Measurements from ENCODE around the gene DEPDC5.
"Not testable (repeated sequence)": the region's sequence is repeated elsewhere in the genome, so short reads cannot be mapped to it uniquely, and the experiment has no call there.

The DEPDC5 gene

DNA sequence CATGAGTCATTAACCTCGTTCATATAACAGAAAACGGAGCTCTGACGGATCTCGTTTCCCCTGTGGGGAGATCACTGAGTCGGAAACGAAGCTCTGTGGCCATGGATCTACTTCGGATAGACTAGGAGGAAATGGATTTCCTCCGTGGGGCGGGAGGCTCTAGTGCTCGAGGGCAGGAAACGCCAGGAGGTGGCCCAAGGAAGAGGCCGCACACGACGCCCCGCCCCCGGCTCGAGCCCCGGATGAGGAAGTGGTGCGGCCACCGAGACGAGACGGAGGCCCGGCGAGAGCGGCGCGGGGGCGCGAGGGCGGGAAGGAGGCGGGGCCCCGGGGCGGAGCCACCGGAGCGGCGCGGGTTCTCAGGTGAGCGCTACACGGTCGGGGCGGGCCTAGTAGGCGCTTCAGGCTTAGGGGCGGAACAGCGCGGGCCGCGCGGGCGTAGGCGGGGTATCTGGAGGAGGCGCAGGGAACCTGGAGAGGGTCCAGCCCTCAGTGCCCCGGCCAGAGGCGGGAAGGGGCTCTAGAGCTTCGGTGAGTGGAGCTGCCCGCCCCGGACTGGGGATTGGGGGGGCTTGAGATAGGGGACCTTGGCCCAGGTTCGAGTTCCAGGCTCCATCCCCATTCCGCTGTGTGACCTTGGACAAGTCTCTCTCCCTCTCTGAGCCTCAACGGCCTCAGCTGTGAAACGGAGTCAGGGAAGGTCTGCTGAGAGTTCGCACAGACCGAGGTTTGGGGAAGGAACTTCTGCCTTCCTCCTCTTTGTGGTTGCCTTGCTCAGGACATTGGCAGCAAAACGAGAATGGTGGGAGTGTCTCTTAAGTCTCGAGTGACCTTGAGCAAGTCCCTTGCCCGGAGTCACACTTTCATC is at the start of gene DEPDC5:
Gene DEPDC5 (plus strand): TSS at position 386 of the 868 bp plus-strand sequence. CDS start 903 bp downstream, outside the sequence.
- peak; percentile 86 for DNase-seq

DNA sequence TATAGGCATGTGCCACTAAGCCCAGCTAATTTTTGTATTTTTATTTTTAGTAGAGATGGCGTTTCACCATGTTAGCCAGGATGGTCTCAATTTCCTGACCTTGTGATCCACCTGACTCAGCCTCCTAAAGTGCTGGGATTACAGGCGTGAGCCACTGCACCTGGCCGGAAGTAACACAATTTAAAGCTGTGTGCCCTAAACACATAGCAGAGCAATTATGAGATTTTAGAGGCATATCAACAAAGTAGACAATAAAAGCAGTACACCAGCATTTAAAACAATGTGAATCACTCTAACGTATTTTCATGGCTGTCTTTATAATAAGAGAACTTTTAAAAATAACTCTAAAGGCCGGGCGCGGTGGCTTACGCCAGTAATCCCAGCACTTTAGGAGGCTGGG is 46.3 kb upstream of the DEPDC5 start:
- DNase-seq = no peak

DNA sequence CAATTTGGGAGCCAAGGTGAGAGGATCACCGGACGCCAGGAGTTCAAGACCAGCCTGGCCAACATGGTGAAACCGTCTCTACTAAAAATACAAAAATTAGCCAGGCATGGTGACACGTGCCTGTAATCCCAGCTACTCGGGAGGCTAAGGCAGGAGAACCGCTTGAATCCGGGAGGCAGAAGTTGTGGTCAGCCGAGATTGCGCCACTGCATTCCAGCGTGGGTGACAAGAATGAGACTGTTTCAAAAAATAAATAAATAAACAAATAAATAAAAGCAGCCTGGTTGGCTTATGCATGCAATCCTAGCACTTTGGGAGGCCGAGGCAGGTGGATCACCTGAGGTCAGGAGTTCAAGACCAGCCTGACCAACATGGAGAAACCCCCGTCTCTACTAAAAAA is 42.6 kb upstream of the DEPDC5 start:
- DNase-seq = not testable (repeated sequence)

DNA sequence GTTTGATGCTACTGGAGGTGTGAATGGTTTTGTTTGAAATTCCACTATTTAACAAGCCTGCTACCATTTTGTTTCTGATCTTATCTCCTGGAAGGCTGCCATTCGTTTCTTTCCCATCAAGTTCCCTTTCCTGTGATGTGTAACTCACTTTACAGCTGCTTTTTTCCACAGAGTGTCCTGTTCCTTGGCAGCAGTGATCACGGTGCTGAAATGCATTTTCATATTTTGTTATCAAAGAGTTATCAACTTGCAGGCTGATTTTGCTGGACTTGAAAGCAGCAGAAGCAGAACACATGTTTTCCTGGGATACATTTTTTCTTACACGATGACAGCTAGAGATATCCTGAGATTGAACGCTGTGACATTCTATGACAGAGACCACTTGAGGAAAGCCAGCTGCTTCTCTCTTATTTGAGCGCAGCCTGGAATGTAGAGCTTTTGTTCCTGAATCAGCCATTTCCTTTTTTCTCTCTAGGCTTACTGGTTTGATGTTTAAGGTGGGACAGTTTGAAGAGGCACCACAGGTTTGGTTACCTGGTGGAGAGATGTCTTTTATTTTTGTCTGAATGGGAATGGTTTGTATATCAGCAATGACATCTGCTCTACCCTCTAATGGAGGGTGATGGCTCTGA is 38.6 kb upstream of the DEPDC5 start:
- DNase-seq = no peak

DNA sequence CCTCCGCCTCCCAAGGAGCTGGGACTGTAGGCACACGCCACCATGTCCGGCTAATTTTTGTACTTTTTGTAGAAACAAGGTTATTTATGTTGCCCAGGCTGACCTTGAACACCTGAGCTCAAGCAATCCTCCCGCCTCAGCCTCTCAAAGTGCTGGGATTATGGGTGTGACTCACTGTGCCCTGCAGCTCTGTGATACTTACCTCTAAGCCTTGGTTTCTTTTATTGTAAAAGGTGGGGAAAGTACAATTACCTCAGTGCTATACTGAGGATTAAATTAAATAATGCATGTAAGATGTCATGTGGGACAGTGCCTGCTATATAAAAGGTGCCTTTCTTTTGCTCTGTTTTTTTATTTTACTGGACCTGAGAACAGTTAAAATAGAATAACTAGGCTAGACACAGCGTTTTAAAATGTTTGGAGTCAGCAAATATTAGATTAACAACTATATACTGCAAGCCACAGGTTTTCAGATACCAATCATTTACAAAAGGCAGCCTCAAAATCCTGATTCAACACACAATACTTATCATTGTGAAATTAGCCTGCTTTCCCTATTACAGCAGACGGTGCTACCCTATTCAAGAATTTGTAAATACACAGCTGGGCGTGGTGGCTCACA is 33.9 kb upstream of the DEPDC5 start:
- no peak for DNase-seq

DNA sequence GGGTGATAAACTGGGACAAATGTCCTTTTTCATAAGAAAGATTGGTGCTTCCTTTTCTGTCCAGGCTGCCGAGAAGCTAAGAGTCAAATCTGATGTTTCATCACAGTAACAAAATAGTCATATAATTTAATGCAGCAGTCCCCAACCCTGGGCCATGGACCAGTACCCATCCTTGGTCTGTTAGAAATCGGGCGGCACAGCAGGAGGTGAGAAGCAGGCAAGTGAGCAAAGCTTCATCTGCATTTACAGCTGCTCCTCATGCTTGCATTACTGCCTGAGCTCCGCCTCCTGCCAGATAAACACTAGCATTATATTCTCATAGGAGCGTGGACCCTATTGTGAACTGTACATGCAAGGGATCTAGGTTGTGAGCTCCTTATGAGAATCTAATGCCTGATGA is 30.1 kb upstream of the DEPDC5 start:
- no peak for DNase-seq

DNA sequence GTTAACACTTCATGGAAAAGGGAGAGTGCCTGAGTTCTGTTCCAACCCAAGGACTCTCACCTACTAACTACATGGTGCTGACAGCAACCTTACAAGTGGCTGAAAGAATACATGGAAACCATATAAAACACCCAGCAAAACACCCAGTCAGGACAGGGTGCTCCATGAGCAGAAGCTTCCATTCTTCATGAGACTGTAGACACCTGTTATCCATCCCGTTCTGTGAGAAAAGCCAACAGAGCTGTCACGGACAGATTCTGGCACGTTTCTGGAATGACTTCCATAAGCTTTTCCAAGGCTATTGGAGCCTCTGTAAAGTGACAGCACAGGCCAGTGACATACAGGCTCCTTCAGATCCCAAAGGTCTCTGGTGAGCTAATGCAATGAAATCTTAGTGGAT is 27.1 kb upstream of the DEPDC5 start:
- no peak for DNase-seq

DNA sequence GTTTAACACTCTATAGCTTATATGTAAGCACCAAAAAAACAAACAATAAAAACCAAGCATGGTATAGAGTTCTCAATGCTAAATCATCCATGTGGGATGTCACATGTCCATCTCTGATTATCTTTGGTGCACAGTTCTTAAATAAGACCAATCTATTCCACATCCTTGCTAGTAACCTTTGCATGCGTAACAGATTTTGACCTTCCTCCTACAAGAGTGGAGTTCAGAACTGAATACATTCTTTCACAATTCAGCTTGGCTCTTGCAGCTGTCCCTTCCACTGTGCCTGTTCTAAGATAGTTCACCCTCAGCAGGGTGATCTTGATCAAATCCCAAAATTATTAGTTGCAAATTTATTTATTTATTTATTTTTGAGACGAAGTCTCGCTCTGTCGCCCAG is 25.0 kb upstream of the DEPDC5 start:
- DNase-seq = no peak

DNA sequence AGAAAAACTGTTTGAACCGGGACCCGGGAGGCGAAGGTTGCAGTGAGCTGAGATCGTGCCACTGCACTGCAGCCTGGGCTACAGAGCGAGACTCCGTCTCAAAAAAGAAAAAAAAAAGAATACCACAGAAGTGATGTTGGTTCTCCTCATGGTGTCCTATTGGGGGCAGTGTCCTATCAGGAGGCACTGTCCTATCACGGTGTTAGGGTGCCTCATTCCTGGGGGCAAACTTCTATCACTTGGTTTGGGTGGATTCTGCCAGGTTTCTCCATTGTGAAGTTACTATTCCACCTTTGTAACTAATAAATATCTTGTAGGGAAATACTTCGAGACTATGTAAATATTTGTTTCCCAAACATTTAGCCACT is 23.5 kb upstream of the DEPDC5 start:
- DNase-seq = no peak

DNA sequence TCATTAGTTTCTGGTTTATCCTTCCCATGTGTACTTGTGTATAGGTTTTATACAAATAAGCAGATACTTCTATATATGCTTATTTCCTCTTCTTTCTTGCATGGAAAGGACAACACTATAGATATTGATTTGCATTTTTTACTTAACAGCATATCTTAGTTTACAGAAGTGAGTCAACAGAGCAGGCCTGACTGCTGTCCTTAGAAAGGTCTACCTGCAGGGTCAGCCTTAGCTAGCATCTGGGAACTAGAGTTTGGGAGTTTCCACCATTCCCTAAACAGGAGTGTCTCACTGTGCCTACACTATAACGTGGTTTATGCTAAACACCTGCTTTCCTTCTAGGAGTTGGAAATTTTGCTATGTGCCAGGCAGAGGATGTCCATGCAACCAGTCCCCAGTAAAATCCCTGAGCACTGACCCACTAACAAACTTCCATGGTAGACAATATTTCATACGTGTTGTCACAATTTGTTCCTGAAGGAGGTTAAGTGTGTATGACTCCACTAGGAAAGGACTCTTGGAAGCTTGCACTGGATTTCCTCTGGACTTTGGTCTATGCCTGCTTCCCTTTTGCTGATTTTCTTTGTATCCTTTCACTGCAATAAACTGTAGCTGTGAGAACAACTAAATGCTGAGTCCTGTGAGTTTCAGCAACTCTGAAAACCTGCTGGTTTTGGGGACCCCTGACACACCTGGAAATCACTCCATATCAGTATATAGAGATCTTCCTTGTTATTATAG is 21.6 kb upstream of the DEPDC5 start:
- DNase-seq = no peak

DNA sequence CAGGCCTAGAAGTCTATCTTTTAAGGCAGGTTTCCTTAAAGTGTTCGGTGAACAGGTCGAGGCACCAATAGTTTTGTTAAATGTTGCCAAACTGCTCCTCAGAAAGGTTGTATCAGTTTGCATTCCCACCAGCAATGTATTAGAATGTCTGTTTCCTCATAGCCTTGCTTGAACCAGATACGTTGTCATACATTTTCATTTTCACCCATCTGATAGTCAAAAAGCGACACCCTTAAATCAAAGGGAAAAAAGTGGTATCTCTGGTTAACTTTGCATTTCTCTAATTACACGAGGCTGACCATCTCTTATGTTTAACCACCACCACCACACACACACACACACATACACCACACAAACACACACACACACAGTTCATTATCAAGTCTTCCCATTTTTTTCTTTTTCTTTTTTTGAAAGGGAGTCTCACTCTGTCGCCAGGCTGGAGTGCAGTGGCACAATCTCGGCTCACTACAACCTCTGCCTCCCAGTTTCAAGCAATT is 20.2 kb upstream of the DEPDC5 start:
- no peak for DNase-seq

DNA sequence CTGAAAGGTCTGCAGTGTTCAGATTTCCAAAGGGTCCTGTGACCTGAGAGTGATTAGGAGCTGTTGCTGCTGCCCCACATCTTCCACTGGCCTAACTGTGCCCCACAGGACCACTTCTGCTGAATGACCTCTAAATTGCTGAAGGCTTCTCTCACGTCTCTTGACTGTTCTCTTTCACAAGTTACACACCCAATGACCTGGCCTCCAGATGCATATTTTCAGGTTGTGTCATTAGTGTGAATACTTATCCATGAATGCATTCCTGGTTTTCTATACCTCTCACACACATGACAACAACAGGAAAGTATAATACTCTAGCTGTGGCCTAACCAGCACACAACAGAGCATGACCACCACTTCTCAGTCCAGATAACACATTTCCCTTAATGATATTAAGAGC is 19.3 kb upstream of the DEPDC5 start:
- DNase-seq = no peak

DNA sequence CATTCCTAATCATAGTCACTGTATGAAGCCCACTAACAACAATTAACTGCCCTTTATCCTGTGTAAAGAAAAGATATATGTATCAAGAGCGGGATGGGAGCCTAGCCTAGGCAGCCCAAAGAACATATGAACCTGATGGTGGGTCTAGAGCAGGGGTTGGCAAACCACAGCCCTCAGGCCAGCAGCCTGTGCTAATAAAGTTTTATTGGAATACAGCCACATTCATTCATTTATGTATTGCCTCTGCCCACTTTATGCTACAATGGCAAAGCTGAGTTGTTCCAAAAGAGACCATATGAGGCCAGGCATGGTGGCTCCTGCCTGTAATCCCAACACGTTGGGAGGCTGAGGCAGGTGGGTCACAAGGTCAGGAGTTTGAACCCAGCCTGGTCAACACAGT is 17.4 kb upstream of the DEPDC5 start:
- DNase-seq = no peak

DNA sequence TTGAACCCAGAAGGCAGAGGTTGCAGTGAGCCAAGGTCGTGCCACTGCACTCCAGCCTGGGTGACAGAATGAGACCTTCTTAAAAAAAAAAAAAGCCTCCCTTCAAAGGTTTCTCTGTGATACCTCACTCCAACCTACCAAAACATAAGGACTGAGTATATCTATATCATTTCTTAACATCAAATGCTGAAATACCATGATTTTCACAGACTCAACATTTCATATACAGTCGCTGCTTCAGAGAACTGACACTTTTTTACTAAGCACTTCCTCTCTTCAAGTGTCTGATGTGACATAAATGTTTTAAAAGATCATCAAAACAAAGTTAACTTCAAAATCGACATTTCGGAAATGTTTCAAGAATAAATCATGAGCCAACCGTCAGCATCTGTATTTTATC is 15.9 kb upstream of the DEPDC5 start:
- no peak for DNase-seq

DNA sequence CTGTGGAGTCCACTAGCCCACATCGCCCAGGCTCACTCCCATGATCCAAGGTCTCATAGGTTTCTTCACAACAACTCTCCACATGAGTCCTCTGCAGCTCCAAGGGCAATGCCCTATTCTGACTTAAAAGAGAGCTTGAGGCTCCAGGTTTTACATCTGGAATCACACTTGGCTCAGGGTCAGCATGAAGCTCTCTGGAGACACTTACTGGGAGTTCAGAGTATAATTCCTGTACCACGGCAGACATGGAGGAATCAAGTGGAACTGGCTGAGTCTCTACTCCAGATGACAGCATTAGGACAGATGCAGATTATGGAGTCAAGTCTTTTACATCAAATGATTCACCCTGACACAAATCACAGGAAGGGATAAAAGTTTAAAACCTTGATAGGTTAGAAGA is 15.3 kb upstream of the DEPDC5 start:
- no peak for DNase-seq

DNA sequence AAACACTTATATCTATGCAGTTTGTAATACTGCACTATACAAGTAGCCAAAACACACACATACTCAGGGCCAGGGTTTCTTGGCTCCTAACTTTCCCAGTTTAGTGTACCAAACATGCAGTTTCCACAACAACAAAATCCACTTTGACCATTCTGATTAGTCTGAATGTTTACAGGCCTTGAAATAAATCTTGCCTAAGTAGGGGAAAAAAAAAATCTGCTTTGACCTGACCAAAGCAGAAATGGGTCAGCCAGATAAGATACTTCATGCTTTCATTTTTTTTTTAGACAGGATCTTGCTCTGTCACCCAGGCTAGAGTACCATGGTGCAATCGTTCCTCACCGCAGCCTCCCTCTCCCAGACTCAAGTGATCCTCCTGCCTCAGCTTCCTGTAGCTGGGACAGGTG is 14.0 kb upstream of the DEPDC5 start:
- no peak for DNase-seq

DNA sequence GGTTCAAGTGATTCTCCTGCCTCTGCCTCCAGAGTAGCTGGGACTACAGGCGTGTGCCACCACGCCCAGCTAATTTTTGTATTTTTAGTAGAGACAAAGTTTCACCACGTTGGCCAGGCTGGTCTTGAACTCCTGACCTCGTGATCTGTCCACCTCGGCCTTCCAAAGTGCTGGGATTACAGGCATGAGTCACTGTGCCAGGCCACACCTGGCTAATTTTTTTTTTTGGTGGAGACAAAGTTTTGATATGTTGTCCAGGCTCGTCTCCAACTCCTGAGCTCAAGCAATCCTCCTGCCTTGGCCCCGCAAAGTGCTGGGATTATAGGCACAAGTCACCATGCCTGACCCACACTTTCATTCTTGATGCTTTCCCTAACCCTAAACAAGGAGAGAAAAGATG is 13.5 kb upstream of the DEPDC5 start:
- DNase-seq = not testable (repeated sequence)

DNA sequence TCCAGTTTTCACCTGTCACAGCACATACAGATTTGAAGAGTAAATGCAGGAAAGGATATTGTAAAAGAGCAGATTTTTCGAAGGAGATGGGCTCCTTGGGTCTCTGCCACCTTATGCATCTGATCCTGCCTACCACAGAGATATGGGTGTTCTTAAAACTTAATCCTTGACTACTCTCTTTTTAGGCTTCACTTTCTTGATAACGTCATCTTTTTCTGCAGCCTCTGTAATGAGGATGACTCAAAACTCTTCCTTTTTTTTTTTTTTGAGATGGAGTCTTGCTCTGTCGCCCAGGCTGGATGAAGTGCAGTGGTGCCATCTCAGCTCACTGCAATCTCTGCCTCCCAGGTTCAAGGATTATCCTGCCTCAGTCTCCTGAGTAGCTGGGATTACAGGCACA is 11.7 kb upstream of the DEPDC5 start:
- DNase-seq = no peak

DNA sequence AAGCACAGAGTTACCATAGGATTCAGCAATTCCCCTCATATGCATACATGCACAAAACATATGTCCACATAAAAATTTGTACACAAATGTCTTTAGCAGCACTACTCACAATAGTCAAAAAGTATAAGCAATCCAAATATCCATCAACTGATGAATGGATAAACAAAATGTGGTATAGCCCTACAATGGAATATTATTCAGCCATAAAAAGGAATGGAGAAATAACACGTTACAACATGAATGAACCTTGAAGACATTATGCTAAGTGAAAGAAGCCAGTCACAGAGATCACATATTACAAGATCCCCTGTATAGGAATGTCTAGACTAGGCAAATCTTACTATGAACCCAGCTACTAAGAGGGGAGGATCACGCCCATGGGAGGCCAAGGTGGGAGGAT is 11.1 kb upstream of the DEPDC5 start:
- DNase-seq = no peak

DNA sequence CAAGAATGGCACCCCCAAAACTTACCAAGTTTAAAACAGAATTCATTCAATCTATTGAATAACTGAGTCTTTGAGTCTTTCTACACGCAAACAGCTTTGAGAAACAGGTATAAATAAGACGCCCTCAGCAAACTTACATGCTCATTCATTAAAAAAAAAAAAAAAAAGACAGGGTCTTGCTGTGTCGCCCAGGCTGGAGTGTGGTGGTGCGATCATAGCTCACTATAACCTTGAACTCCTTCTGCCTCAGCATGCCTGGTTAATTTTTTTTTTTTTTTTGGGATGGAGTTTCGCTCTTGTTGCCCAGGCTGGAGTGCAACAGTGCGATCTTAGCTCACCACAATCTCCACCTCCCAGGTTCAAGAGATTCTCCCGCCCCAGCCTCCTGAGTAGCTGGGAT is 9.9 kb upstream of the DEPDC5 start:
- no peak for DNase-seq

DNA sequence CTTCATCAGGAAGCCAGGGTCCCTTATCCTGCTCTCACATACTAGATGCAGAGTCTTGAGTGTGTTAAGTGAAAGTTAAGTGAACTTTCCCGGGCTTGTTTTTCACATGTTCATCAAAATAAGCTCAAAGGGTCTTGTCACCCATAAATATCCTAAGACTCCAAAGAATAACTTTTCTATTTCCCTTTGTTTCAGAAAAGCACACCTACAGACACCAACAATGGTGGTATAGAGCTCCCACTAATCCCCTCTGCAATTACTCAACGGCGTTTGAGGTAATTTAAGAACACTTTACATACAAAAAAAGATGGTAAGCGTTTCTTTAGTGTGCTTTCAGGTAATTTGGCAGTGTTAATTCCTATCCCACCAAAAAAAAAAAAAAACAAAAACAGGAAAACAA is 6.4 kb upstream of the DEPDC5 start:
- DNase-seq = no peak

DNA sequence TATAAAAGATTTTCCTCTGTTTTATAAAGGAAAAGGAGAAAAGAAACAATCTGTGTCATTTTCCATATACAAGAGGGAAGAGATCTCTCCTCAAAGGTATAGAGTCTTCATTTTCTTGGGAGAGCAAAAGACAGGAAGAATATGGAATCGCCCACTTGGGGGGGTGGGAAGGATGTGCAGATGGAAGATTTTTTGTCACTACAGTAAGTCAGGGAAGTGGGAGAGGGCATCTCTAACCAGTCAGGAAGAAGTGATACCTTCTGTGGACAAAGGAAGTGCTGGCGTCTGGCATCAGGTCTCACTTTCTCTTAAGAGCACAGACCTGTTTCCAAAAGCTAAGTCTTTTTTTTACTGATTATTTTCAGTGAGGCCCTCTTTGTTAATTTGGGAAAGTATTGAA is 5.3 kb upstream of the DEPDC5 start:
- DNase-seq = no peak

DNA sequence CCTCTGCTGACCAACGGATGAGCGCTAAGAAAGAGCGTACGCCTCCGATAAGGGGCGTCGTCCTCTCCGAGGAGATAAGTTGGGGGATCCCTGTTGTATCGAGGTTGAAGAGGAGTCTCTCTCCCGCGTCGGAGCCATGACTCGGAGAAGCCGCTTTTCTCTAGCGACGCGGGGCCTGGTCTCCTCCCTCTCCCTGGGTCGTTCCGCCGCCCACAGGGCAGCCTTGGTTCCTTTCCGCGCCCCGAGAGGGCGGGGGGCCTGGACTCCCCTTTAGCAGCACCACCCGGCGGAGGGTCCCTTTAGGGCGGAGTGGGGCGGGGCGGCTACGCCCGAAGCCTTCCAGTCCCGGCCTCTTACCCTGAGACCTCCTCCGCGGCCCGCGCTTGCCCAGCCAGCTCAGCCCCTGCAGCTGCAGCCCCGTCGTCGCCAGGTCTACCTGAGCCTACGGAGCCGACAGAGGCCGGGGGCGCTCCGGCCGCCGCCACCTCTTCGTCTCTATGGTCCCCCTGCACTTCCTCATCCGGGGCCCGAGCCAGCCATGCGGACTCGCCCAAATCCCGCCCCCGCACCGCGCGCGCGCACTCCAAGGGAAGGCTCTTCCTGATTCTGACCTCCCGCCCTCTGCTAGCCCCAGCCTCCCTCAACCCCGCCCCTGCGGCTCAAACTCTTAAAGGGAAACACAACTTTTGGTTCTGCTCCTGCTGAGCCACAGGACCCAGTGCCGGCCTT is 4.0 kb upstream of the DEPDC5 start, which contains the start of gene PRR14L:
Gene PRR14L (minus strand): TSS at position 497 of the 729 bp plus-strand sequence. CDS start 11,272 bp downstream, outside the sequence.
- DNase-seq = peak; percentile 79
